BE2C (cell line): Measurements from ENCODE around the gene MEI4.

ENCODE experiments used
- DNase-seq: peaks from one replicate; pipeline ENCODE4 v3.0.0-alpha.2; 2020
- H3K27me3 ChIP-seq: fragments of 250-450 bp; sonication (Bioruptor Pico); 2 replicates; pipeline ENCODE4 v1.5.1; 2020; ENCODE audit warnings: mild to moderate bottlenecking
- H3K36me3 ChIP-seq: fragments of 250-450 bp; sonication (Bioruptor Pico); 2 replicates; pipeline ENCODE4 v1.5.1; 2020; ENCODE audit warnings: mild to moderate bottlenecking
- H3K4me1 ChIP-seq: fragments of 250-450 bp; sonication (Bioruptor Pico); 2 replicates; pipeline ENCODE4 v1.5.1; 2020
- H3K4me3 ChIP-seq: 2 replicates; pipeline ENCODE4 v1.5.1; 2011; ENCODE audit warnings: low read depth, low read length
- H3K9me3 ChIP-seq: fragments of 250-450 bp; sonication (Bioruptor Pico); 2 replicates; pipeline ENCODE4 v1.5.1; 2020
- CTCF ChIP-seq: IDR thresholded peaks from 2 replicates; pipeline ENCODE4 v1.5.1; 2012; ENCODE audit warnings: mild to moderate bottlenecking, low read depth, low read length

The MEI4 gene

GRCh38 chr6:77624515-77624914 lies 28.3 kb upstream of the MEI4 start:
- no peak for TF ChIP-seq CTCF
- no peak for DNase-seq
- Histone ChIP-seq H3K9me3 (no peaks in the 10 kb centered on the region), H3K4me3 (no peak overlapping the region), H3K27me3 (no peaks in the 10 kb centered on the region), H3K36me3 (no peaks in the 10 kb centered on the region), H3K4me1 (no peaks in the 10 kb centered on the region)

GRCh38 chr6:77626426-77626825 lies 26.4 kb upstream of the MEI4 start:
- Histone ChIP-seq H3K36me3 (no peaks in the 10 kb centered on the region), H3K9me3 (no peaks in the 10 kb centered on the region), H3K27me3 (no peaks in the 10 kb centered on the region), H3K4me3 (no peak overlapping the region), H3K4me1 (no peaks in the 10 kb centered on the region)
- TF ChIP-seq CTCF = no peak
- no peak for DNase-seq

- H3K9me3 ChIP-seq = no peaks in the 10 kb centered on the region
- H3K27me3 ChIP-seq = no peaks in the 10 kb centered on the region
- H3K36me3 ChIP-seq = no peaks in the 10 kb centered on the region
- no peak for TF ChIP-seq CTCF
- H3K4me3 ChIP-seq = no peak overlapping the region
- H3K4me1 ChIP-seq = no peaks in the 10 kb centered on the region
- DNase-seq = no peak
Measured at GRCh38 chr6:77630014-77630413, 22.8 kb upstream of the MEI4 start.

- Histone ChIP-seq H3K4me3 (no peak overlapping the region), H3K9me3 (no peaks in the 10 kb centered on the region), H3K27me3 (no peaks in the 10 kb centered on the region), H3K36me3 (no peaks in the 10 kb centered on the region), H3K4me1 (no peaks in the 10 kb centered on the region)
- TF ChIP-seq CTCF = no peak
- DNase-seq = no peak
Measured at GRCh38 chr6:77633471-77633870, 19.4 kb upstream of the MEI4 start.

GRCh38 chr6:77633993-77634715 lies 18.7 kb upstream of the MEI4 start:
- no peak for DNase-seq
- Histone ChIP-seq H3K36me3 (no peaks in the 10 kb centered on the region), H3K9me3 (no peaks in the 10 kb centered on the region), H3K4me3 (no peak overlapping the region), H3K27me3 (no peaks in the 10 kb centered on the region), H3K4me1 (no peaks in the 10 kb centered on the region)
- TF ChIP-seq CTCF = no peak

- Histone ChIP-seq H3K4me1 (no peaks in the 10 kb centered on the region), H3K36me3 (no peaks in the 10 kb centered on the region), H3K27me3 (no peaks in the 10 kb centered on the region), H3K9me3 (no peaks in the 10 kb centered on the region), H3K4me3 (no peak overlapping the region)
- no peak for DNase-seq
- TF ChIP-seq CTCF = no peak
Measured at GRCh38 chr6:77638129-77638830, 14.6 kb upstream of the MEI4 start.
